Activated CD4-positive, CD25-positive, alpha-beta regulatory T cell treated with anti-CD3 and anti-CD28 coated beads, Interleukin-2, amount 50 U/mL, for 16 hours (primary cell): ENCODE measurements around the gene CFAP46.
"Not testable (repeated sequence)": the region's sequence is repeated elsewhere in the genome, so short reads cannot be mapped to it uniquely, and the experiment has no call there.

Experiments used
- DNase-seq: peaks from one replicate; pipeline ENCODE4 v3.0.0-alpha.2; 2020; ENCODE audit warnings: low read depth, low spot score

The CFAP46 gene

GRCh38 chr10:132845041-132845551, 97.3 kb downstream of the CFAP46 start:
- DNase-seq = no peak

- no peak for DNase-seq
These were observed 98.1 kb downstream of the CFAP46 start for GRCh38 chr10:132844069-132844809.

- not testable (repeated sequence) for DNase-seq
These were observed 99.1 kb downstream of the CFAP46 start for GRCh38 chr10:132843276-132843675.

- no peak for DNase-seq
These were observed 100.0 kb downstream of the CFAP46 start for GRCh38 chr10:132842397-132842796.

- no peak for DNase-seq
These were observed 100.8 kb downstream of the CFAP46 start for GRCh38 chr10:132841615-132841975.

GRCh38 chr10:132840698-132841614, 101.4 kb downstream of the CFAP46 start:
- DNase-seq = no peak

GRCh38 chr10:132839061-132839460, 103.3 kb downstream of the CFAP46 start:
- DNase-seq = no peak

GRCh38 chr10:132838346-132838970, 103.9 kb downstream of the CFAP46 start:
- no peak for DNase-seq

- no peak for DNase-seq
These were observed 104.5 kb downstream of the CFAP46 start for GRCh38 chr10:132837905-132838304.

GRCh38 chr10:132836832-132837540, 105.4 kb downstream of the CFAP46 start:
- DNase-seq = no peak

GRCh38 chr10:132836248-132836831, 106.0 kb downstream of the CFAP46 start:
- DNase-seq = no peak

GRCh38 chr10:132835848-132836233, 106.5 kb downstream of the CFAP46 start:
- no peak for DNase-seq

GRCh38 chr10:132834891-132835847, 107.2 kb downstream of the CFAP46 start:
- DNase-seq = no peak

- DNase-seq = no peak
These were observed 108.0 kb downstream of the CFAP46 start for GRCh38 chr10:132834311-132834761.

GRCh38 chr10:132833421-132834111, 108.8 kb downstream of the CFAP46 start:
- DNase-seq = no peak

GRCh38 chr10:132832186-132832969, 110.0 kb downstream of the CFAP46 start:
- no peak for DNase-seq

- DNase-seq = no peak
These were observed 113.0 kb downstream of the CFAP46 start for GRCh38 chr10:132829403-132829802.

GRCh38 chr10:132828681-132829080, 113.7 kb downstream of the CFAP46 start:
- no peak for DNase-seq
